HCT116 (cell line): ENCODE results near the gene MYH13. TPM values are rescaled to one million over a fixed set of nuclear protein-coding genes. Genes with fewer than 3 reads are reported as not detected.
"Not testable (repeated sequence)": the region's sequence is repeated elsewhere in the genome, so short reads cannot be mapped to it uniquely, and the experiment has no call there.

Source experiments
- ATAC-seq: fragments of 200-7000 bp; cut with Tn5 transposase; 2 replicates; pipeline ENCODE4 v1.9.1; 2020; ENCODE audit warnings: mild to moderate bottlenecking, moderate library complexity
- BruUV-seq: library from RNA; stranded (reverse); fragments of 400-500 nt; replicated peaks from 2 replicates; lab custom pipeline; 2021; lab: Mats Ljungman, UMichigan
- CTCF ChIA-PET: fragments of 300-600 bp; sonication (Branson Sonifier 250); formaldehyde crosslinking; loops from one replicate; lab custom pipeline; 2021; ENCODE audit warnings: antibody characterized with exemption; lab: Charles Lee
- POLR2A ChIA-PET: fragments of 300-600, 350-600 bp; sonication (Branson Sonifier 250); formaldehyde crosslinking; loops from one replicate; lab custom pipeline; 2021; ENCODE audit warnings: antibody characterized with exemption; lab: Charles Lee
- RAD21 ChIA-PET, 2 experiments: fragments of 300-600 bp; sonication (Branson Sonifier 250); formaldehyde crosslinking; loops; one replicate each; lab custom pipeline; 2023; ENCODE audit warnings: low total read pairs in 2 of 2; ENCODE audit not compliant: uncharacterized antibody in 2 of 2, unreplicated experiment in 2 of 2, low non-redundant PET in 1 of 2; lab: Charles Lee
- DNase-seq: peaks from one replicate; pipeline ENCODE4 v3.0.0-alpha.2; 2010; ENCODE audit warnings: low read depth, low spot score
- H2AFZ ChIP-seq: fragments of 200-600 bp; shearing (Covaris generic), sonication (generic); 2 replicates; pipeline ENCODE4 v1.6.1; 2017; ENCODE audit warnings: low read depth, mixed run types, mixed read lengths, antibody characterized with exemption, low read length; ENCODE audit not compliant: poor library complexity, severe bottlenecking
- H3K27ac ChIP-seq: 2 replicates; pipeline ENCODE4 v1.5.1; 2012; ENCODE audit warnings: low read depth, low read length
- H3K27me3 ChIP-seq: fragments of 200-600 bp; sonication (generic); 2 replicates; pipeline ENCODE4 v1.6.1; 2016; ENCODE audit warnings: mixed run types, low read length, mixed read lengths; ENCODE audit not compliant: insufficient read depth
- H3K36me3 ChIP-seq, 2 experiments: fragments of 200-500 bp in 1 of 2; fragments of 200-600 bp in 1 of 2; sonication (Bioruptor generic) in 1 of 2; sonication (generic) in 1 of 2; 2 replicates each; pipeline versions ENCODE4 v1.5.1 to v1.6.1; 2014 to 2016; ENCODE audit warnings: low read length in 2 of 2, inconsistent platforms in 1 of 2, mixed read lengths in 1 of 2, mixed run types in 1 of 2; ENCODE audit not compliant: insufficient read depth in 2 of 2, control insufficient read depth in 1 of 2
- H3K4me1 ChIP-seq, 2 experiments: fragments of 200-600 bp in 1 of 2; sonication (generic) in 1 of 2; 2 replicates each; pipeline versions ENCODE4 v1.5.1 to v1.6.1; 2012 to 2017; ENCODE audit warnings: low read length in 2 of 2, inconsistent platforms in 1 of 2, mild to moderate bottlenecking in 1 of 2, mixed read lengths in 1 of 2, mixed run types in 1 of 2, moderate library complexity in 1 of 2; ENCODE audit not compliant: insufficient read depth in 2 of 2, control insufficient read depth in 1 of 2
- H3K4me2 ChIP-seq: fragments of 200-600 bp; sonication (generic); 2 replicates; pipeline ENCODE4 v1.6.1; 2017; ENCODE audit warnings: mixed run types, low read length, mixed read lengths
- H3K4me3 ChIP-seq, 2 experiments: fragments of 200-600 bp in 1 of 2; sonication (generic) in 1 of 2; replicated peaks in 1 of 2; 2 replicates each; pipeline ENCODE4 v1.5.1; 2011 to 2016; ENCODE audit warnings: low read length in 2 of 2, control low read depth in 1 of 2, low read depth in 1 of 2, mild to moderate bottlenecking in 1 of 2, mixed read lengths in 1 of 2, mixed run types in 1 of 2
- H3K79me2 ChIP-seq: fragments of 200-600 bp; sonication (generic); 2 replicates; pipeline ENCODE4 v1.6.1; 2017; ENCODE audit warnings: mild to moderate bottlenecking, mixed run types, low read length, moderate library complexity, mixed read lengths; ENCODE audit not compliant: insufficient read depth
- H3K9ac ChIP-seq: fragments of 200-600 bp; sonication (generic); 2 replicates; pipeline ENCODE4 v1.6.1; 2016; ENCODE audit warnings: low read length, mixed read lengths
- H3K9me2 ChIP-seq: fragments of 200-600 bp; sonication (generic), shearing (Covaris generic); 2 replicates; pipeline ENCODE4 v1.6.1; 2017; ENCODE audit warnings: mixed run types, mild to moderate bottlenecking, moderate library complexity; ENCODE audit not compliant: insufficient read depth
- H3K9me3 ChIP-seq, 2 experiments: fragments of 200-500 bp in 1 of 2; fragments of 200-600 bp in 1 of 2; sonication (Bioruptor generic) in 1 of 2; sonication (generic) in 1 of 2; 2 replicates each; pipeline ENCODE4 v1.6.1; 2014 to 2017; ENCODE audit warnings: low read length in 2 of 2, mixed read lengths in 2 of 2, inconsistent platforms in 1 of 2, low read depth in 1 of 2, mild to moderate bottlenecking in 1 of 2, mixed run types in 1 of 2, moderate library complexity in 1 of 2; ENCODE audit not compliant: control insufficient read depth in 1 of 2, insufficient read depth in 1 of 2
- H4K20me1 ChIP-seq: fragments of 200-600 bp; sonication (generic), shearing (Covaris generic); 2 replicates; pipeline ENCODE4 v1.6.1; 2017; ENCODE audit warnings: mixed run types, mild to moderate bottlenecking, moderate library complexity; ENCODE audit not compliant: insufficient read depth
- POLR2A ChIP-seq: IDR thresholded peaks from 2 replicates; pipeline ENCODE4 v1.7.0; 2011; ENCODE audit warnings: borderline replicate concordance; ENCODE audit not compliant: insufficient read depth, insufficient read length; ENCODE audit errors: extremely low read depth
- SP1 ChIP-seq: IDR thresholded peaks from 2 replicates; pipeline ENCODE4 v1.6.1; 2012; ENCODE audit warnings: low read depth
- intact Hi-C: fragments of 100-400 bp; cut with micrococcal nuclease; formaldehyde crosslinking; loops from 2 replicates; pipeline ENCODE4 v1.10.0; 2022
- total RNA-seq: library from RNA; stranded (reverse); gene quantifications from one replicate; pipeline ENCODE4 v1.2.1, GENCODE V29; 2021; ENCODE audit not compliant: unreplicated experiment
- TF ChIP-seq, protein P1 (sequence below), 3 experiments: fragments of 200-600 bp in 1 of 3; sonication (generic) in 1 of 3; IDR thresholded peaks in 2 of 3; conservative IDR thresholded peaks in 1 of 3; 2 replicates each; pipeline ENCODE4 v1.5.1; 2012 to 2017; ENCODE audit warnings: low read depth in 2 of 3, low read length in 2 of 3, antibody characterized with exemption in 1 of 3, borderline replicate concordance in 1 of 3, control low read depth in 1 of 3, mild to moderate bottlenecking in 1 of 3, mixed read lengths in 1 of 3, mixed run types in 1 of 3, moderate library complexity in 1 of 3; ENCODE audit not compliant: insufficient read depth in 1 of 3
- TF ChIP-seq, protein P2 (sequence below): IDR thresholded peaks from 2 replicates; pipeline ENCODE4 v1.6.1; 2012

Gene MYH13
- total RNA-seq, 1 experiment from 2014 or later = not detected

DNA sequence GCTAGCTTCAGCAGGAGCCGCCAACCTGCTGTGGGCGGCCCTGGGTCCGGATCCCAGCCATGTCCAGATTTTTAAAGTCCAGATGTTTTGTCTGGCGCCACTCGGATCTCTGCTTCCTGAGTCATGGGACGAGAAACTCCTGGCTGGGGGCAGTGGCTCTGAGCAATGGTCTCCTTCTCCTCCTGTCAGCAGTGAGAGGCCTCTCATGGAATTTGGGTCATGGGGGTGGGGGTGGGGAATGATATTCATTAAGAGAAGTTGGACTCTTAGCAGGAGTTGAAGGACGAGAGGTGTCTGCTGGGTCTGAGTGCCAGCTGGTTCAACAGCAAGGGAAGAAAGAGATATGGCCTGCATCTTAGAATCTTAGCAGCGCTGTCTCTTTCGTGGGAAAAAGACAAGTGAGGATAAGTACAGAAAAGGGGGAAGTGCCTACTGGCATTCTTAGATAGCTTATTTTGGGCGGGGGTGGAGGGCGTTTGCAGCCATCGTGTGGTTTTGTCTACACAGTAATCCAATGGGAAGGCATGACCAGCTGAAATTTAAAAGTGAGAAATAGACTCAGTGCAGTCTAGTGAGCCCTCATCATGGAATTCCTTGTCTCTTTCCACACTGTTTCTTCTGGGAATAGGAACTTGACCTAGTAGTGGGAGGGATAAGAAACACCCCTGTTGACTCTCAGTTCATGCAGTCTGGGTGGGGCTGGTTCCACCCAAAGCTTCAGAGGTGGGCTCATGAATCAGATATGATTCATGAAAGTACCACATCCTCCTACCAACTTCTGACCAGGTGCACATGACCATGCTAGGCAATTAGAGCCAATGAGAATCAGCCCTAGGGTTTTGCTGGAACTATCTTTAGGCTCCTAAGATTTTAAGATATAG is 80.5 kb downstream of the MYH13 start (continued):
- TF ChIP-seq, protein P1, sequence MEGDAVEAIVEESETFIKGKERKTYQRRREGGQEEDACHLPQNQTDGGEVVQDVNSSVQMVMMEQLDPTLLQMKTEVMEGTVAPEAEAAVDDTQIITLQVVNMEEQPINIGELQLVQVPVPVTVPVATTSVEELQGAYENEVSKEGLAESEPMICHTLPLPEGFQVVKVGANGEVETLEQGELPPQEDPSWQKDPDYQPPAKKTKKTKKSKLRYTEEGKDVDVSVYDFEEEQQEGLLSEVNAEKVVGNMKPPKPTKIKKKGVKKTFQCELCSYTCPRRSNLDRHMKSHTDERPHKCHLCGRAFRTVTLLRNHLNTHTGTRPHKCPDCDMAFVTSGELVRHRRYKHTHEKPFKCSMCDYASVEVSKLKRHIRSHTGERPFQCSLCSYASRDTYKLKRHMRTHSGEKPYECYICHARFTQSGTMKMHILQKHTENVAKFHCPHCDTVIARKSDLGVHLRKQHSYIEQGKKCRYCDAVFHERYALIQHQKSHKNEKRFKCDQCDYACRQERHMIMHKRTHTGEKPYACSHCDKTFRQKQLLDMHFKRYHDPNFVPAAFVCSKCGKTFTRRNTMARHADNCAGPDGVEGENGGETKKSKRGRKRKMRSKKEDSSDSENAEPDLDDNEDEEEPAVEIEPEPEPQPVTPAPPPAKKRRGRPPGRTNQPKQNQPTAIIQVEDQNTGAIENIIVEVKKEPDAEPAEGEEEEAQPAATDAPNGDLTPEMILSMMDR (IDR thresholded peaks at IDR 0.05 in 2 of 3, conservative IDR thresholded peaks at IDR 0.05 in 1 of 3; ENCODE audit: borderline replicate concordance in 1 of 3, insufficient read depth in 1 of 3, low read depth in 2 of 3, low read length in 2 of 3) = no peak
- TF ChIP-seq POLR2A (no peak), SP1 (peak; percentile 68)
- TF ChIP-seq, protein P2, sequence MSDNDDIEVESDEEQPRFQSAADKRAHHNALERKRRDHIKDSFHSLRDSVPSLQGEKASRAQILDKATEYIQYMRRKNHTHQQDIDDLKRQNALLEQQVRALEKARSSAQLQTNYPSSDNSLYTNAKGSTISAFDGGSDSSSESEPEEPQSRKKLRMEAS = no peak

DNA sequence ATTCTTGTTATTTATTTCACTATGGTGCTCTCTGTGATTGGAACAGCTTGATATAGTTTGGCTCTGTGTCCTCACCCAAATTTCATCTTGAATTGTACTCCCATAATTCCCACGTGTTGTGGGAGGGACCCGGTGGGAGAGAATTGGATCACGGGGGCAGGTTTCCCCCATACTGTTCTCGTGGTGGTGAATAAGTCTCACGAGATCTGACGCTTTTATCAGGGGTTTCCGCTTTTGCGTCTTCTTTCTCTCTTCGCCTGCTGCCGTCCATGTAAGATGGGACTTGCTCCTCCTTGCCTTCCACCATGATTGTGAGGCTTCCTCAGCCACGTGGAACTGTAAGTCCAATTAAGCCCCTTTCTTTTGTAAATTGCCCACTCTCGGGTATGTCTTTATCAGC is 81.2 kb downstream of the MYH13 start:
- BruUV-seq, H3K9me2 ChIP-seq, H3K9ac ChIP-seq, H3K27me3 ChIP-seq, H3K27ac ChIP-seq, H2AFZ ChIP-seq, H3K79me2 ChIP-seq, H3K4me3 ChIP-seq, H4K20me1 ChIP-seq, ATAC-seq, RAD21 ChIA-PET, H3K36me3 ChIP-seq, DNase-seq, H3K9me3 ChIP-seq: not testable (repeated sequence)
- CTCF ChIA-PET = interaction anchor here (1.1 to 3.2 kb wide), 2 partner anchors 65 to 326 kb away, joined by 4 to 30 read pairs; no protein-coding TSS in a partner anchor
- POLR2A ChIA-PET = interaction anchor here (0.8 kb wide), 1 partner anchor 58 kb away, joined by 4 read pairs; no protein-coding TSS in a partner anchor
- intact Hi-C loops = loop anchor here (5.0 to 10.0 kb wide), 2 partner anchors 324 to 553 kb away; no protein-coding TSS in a partner anchor
- Histone ChIP-seq H3K4me2 (peak overlapping the region; percentile 62), H3K4me1 (peaks cover 2 to 25% of the 10 kb centered on the region in 2 experiments; a peak in 3 of 4 replicates)
